Neural cell (in vitro differentiated cells): Measurements from ENCODE around the gene XIRP1. TPM values are rescaled to one million over a fixed set of nuclear protein-coding genes. Genes with fewer than 3 reads are reported as not detected.

Source experiments
- H2AFZ ChIP-seq: fragments of 200-600, 300-800 bp; sonication (generic), shearing (Covaris generic); 2 replicates; pipeline ENCODE4 v1.6.0; 2014; ENCODE audit warnings: low read depth, mild to moderate bottlenecking, antibody characterized with exemption, low read length, moderate library complexity
- H3F3A ChIP-seq: fragments of 200-600 bp; shearing (Covaris generic); 2 replicates; pipeline ENCODE4 v1.6.1; 2016; ENCODE audit warnings: mild to moderate bottlenecking, moderate library complexity, mixed read lengths, antibody characterized with exemption, low read length; ENCODE audit not compliant: insufficient read depth, poor library complexity, severe bottlenecking
- H3K27ac ChIP-seq: fragments of 200-600, 300-800 bp; sonication (generic), shearing (Covaris generic); 2 replicates; pipeline ENCODE4 v1.5.1; 2014; ENCODE audit warnings: mild to moderate bottlenecking, low read length, moderate library complexity
- H3K27me3 ChIP-seq: fragments of 300-800, 200-600 bp; sonication (generic), shearing (Covaris generic); 2 replicates; pipeline ENCODE4 v1.6.0; 2014; ENCODE audit warnings: mild to moderate bottlenecking, low read depth, low read length, moderate library complexity; ENCODE audit not compliant: insufficient read depth
- H3K36me3 ChIP-seq: fragments of 300-800, 200-600 bp; sonication (generic), shearing (Covaris generic); 2 replicates; pipeline ENCODE4 v1.5.1; 2014; ENCODE audit warnings: mild to moderate bottlenecking, antibody characterized with exemption, low read length, moderate library complexity; ENCODE audit not compliant: insufficient read depth
- H3K4me2 ChIP-seq: fragments of 300-800, 200-600 bp; sonication (generic), shearing (Covaris generic); 2 replicates; pipeline ENCODE4 v1.6.0; 2014; ENCODE audit warnings: mild to moderate bottlenecking, low read length
- H3K4me3 ChIP-seq: fragments of 300-800, 200-600 bp; sonication (generic), shearing (Covaris generic); 2 replicates; pipeline ENCODE4 v1.5.1; 2014; ENCODE audit warnings: mild to moderate bottlenecking, low read length, moderate library complexity
- H3K79me2 ChIP-seq: fragments of 200-600 bp; shearing (Covaris generic); replicated peaks from 2 replicates; pipeline ENCODE4 v1.6.0; 2014; ENCODE audit warnings: mild to moderate bottlenecking, low read length, moderate library complexity; ENCODE audit not compliant: insufficient read depth
- H3K9ac ChIP-seq: fragments of 300-800, 200-600 bp; sonication (generic), shearing (Covaris generic); 2 replicates; pipeline ENCODE4 v1.6.1; 2016; ENCODE audit warnings: mild to moderate bottlenecking, low read length, mixed read lengths
- H3K9me2 ChIP-seq: fragments of 200-600 bp; shearing (Covaris generic); 2 replicates; pipeline ENCODE4 v1.6.1; 2016; ENCODE audit warnings: mild to moderate bottlenecking, low read length, mixed read lengths; ENCODE audit not compliant: insufficient read depth
- H3K9me3 ChIP-seq: fragments of 200-600, 300-800 bp; sonication (generic), shearing (Covaris generic); 2 replicates; pipeline ENCODE4 v1.6.1; 2016; ENCODE audit warnings: mild to moderate bottlenecking, mixed run types, low read length, moderate library complexity, mixed read lengths
- H4K20me1 ChIP-seq: fragments of 200-600 bp; shearing (Covaris generic); 2 replicates; pipeline ENCODE4 v1.6.1; 2016; ENCODE audit warnings: mild to moderate bottlenecking, mixed run types; ENCODE audit not compliant: insufficient read depth
- EP300 ChIP-seq: fragments of 450-650 bp; conservative IDR thresholded peaks from 2 replicates; pipeline ENCODE4 v1.6.1; 2014; ENCODE audit warnings: antibody characterized with exemption, mild to moderate bottlenecking, moderate library complexity; ENCODE audit not compliant: poor library complexity, severe bottlenecking
- EZH2 ChIP-seq: fragments of 200-600, 300-800 bp; shearing (Covaris generic), sonication (generic); IDR thresholded peaks from 2 replicates; pipeline ENCODE4 v1.6.1; 2014; ENCODE audit warnings: antibody characterized with exemption, low read length, borderline replicate concordance, mild to moderate bottlenecking; ENCODE audit not compliant: insufficient read depth, poor library complexity, severe bottlenecking
- MXI1 ChIP-seq: fragments of 450-650 bp; conservative IDR thresholded peaks from 2 replicates; pipeline ENCODE4 v1.6.1; 2014; ENCODE audit warnings: antibody characterized with exemption, mild to moderate bottlenecking; ENCODE audit not compliant: poor library complexity, severe bottlenecking
- POLR2AphosphoS5 ChIP-seq: IDR thresholded peaks from 2 replicates; pipeline ENCODE4 v1.6.1; 2012
- RAD21 ChIP-seq: fragments of 450-650 bp; conservative IDR thresholded peaks from 2 replicates; pipeline ENCODE4 v1.6.1; 2014; ENCODE audit warnings: antibody characterized with exemption, mild to moderate bottlenecking, moderate library complexity
- SMC3 ChIP-seq: fragments of 450-650 bp; conservative IDR thresholded peaks from 2 replicates; pipeline ENCODE4 v1.6.1; 2014; ENCODE audit warnings: antibody characterized with exemption, mild to moderate bottlenecking, moderate library complexity; ENCODE audit not compliant: poor library complexity
- TAF1 ChIP-seq: IDR thresholded peaks from 2 replicates; pipeline ENCODE4 v1.6.1; 2012; ENCODE audit warnings: low read depth
- polyA plus RNA-seq: library from polyadenylated mRNA; depleted of rRNA; stranded (reverse); fragments of >200 nt; gene quantifications from 2 replicates; pipeline ENCODE4 v1.2.3, GENCODE V29; 2014
- TF ChIP-seq, protein P1 (sequence below): fragments of 450-650 bp; IDR thresholded peaks from 2 replicates; pipeline ENCODE4 v1.5.1; 2014; ENCODE audit warnings: antibody characterized with exemption, mild to moderate bottlenecking, moderate library complexity; ENCODE audit not compliant: poor library complexity, severe bottlenecking
- TF ChIP-seq, protein P2 (sequence below): IDR thresholded peaks from 2 replicates; pipeline ENCODE4 v1.6.1; 2012; ENCODE audit warnings: borderline replicate concordance

The XIRP1 gene
- polyA plus RNA-seq, 1 donor from 2014 or later = not detected

DNA sequence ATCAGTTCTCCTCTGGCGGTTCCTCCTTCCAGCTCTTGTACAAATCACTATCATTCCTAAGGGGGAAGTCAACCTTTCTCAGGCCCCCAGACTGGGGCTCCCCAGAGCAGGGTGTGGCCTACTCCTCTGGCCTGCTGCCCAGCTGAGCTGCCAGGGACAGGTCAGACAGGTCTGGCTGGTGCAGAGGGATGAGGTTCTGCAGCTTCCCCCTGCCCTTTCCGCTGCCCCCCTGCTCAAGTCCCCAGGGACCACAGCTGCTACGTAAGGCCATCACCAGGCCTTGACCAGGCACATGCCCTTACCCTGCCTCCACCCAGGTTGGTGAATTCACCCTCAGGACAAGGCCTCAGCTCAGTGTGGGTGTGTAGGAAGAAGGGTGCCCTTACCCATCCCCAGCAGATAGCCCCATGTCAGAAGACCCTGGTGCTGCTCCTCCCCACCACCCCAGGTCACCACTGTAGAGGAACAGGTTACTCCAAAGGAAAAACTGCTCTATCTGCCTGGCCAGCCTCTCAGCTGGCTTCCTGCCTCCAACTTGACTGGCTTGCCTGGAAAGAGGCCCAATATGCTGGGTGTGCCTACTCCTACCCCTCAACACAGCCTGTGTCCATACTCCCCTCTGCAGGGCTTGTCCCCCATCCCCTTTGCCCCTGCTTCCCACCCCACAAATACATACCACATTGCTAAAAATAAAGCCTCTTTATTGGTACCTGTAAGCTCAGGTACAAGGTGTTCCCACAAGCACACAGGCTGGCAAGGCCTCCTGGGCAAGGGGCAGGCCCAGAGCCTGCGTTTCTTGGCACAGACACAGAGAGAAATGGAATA lies 51.0 kb downstream of the XIRP1 start:
- H3K9me2 ChIP-seq = no peaks in the 10 kb centered on the region
- no peak for TF ChIP-seq TAF1
- TF ChIP-seq, protein P1, sequence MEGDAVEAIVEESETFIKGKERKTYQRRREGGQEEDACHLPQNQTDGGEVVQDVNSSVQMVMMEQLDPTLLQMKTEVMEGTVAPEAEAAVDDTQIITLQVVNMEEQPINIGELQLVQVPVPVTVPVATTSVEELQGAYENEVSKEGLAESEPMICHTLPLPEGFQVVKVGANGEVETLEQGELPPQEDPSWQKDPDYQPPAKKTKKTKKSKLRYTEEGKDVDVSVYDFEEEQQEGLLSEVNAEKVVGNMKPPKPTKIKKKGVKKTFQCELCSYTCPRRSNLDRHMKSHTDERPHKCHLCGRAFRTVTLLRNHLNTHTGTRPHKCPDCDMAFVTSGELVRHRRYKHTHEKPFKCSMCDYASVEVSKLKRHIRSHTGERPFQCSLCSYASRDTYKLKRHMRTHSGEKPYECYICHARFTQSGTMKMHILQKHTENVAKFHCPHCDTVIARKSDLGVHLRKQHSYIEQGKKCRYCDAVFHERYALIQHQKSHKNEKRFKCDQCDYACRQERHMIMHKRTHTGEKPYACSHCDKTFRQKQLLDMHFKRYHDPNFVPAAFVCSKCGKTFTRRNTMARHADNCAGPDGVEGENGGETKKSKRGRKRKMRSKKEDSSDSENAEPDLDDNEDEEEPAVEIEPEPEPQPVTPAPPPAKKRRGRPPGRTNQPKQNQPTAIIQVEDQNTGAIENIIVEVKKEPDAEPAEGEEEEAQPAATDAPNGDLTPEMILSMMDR = no peak
- no peak for TF ChIP-seq EP300
- TF ChIP-seq EZH2 = no peak
- no peak for TF ChIP-seq SMC3
- TF ChIP-seq MXI1 = no peak
- TF ChIP-seq RAD21 = no peak
- TF ChIP-seq, protein P2, sequence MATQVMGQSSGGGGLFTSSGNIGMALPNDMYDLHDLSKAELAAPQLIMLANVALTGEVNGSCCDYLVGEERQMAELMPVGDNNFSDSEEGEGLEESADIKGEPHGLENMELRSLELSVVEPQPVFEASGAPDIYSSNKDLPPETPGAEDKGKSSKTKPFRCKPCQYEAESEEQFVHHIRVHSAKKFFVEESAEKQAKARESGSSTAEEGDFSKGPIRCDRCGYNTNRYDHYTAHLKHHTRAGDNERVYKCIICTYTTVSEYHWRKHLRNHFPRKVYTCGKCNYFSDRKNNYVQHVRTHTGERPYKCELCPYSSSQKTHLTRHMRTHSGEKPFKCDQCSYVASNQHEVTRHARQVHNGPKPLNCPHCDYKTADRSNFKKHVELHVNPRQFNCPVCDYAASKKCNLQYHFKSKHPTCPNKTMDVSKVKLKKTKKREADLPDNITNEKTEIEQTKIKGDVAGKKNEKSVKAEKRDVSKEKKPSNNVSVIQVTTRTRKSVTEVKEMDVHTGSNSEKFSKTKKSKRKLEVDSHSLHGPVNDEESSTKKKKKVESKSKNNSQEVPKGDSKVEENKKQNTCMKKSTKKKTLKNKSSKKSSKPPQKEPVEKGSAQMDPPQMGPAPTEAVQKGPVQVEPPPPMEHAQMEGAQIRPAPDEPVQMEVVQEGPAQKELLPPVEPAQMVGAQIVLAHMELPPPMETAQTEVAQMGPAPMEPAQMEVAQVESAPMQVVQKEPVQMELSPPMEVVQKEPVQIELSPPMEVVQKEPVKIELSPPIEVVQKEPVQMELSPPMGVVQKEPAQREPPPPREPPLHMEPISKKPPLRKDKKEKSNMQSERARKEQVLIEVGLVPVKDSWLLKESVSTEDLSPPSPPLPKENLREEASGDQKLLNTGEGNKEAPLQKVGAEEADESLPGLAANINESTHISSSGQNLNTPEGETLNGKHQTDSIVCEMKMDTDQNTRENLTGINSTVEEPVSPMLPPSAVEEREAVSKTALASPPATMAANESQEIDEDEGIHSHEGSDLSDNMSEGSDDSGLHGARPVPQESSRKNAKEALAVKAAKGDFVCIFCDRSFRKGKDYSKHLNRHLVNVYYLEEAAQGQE = no peak
- TF ChIP-seq POLR2AphosphoS5 = no peak
- no peaks in the 10 kb centered on the region for H3K9me3 ChIP-seq
- no peaks in the 10 kb centered on the region for H3F3A ChIP-seq
- no peaks in the 10 kb centered on the region for H4K20me1 ChIP-seq
- no peak overlapping the region for H3K9ac ChIP-seq
- H3K4me3 ChIP-seq = no peak overlapping the region
- no peak overlapping the region for H3K27ac ChIP-seq
- no peak overlapping the region for H2AFZ ChIP-seq
- H3K4me2 ChIP-seq = no peak overlapping the region
- H3K27me3 ChIP-seq = no peaks in the 10 kb centered on the region
- H3K79me2 ChIP-seq = no peaks in the 10 kb centered on the region
- H3K36me3 ChIP-seq = peaks cover 7% of the 10 kb centered on the region

- H3K9me2 ChIP-seq = no peaks in the 10 kb centered on the region
- no peaks in the 10 kb centered on the region for H4K20me1 ChIP-seq
- H2AFZ ChIP-seq = no peak overlapping the region
- no peaks in the 10 kb centered on the region for H3F3A ChIP-seq
- no peak overlapping the region for H3K4me2 ChIP-seq
- TF ChIP-seq TAF1 (no peak), RAD21 (no peak), SMC3 (no peak), EZH2 (no peak), POLR2AphosphoS5 (no peak), EP300 (no peak)
- TF ChIP-seq, protein P2 = no peak
- H3K27me3 ChIP-seq = no peaks in the 10 kb centered on the region
- no peak overlapping the region for H3K9ac ChIP-seq
- peaks cover 7% of the 10 kb centered on the region for H3K36me3 ChIP-seq
- H3K4me3 ChIP-seq = no peak overlapping the region
- no peaks in the 10 kb centered on the region for H3K9me3 ChIP-seq
- H3K27ac ChIP-seq = no peak overlapping the region
- no peaks in the 10 kb centered on the region for H3K79me2 ChIP-seq
These were observed 51.9 kb downstream of the XIRP1 start for GRCh38 chr3:39140341-39140971.
